Stimulated activated CD4-positive, alpha-beta T cell treated with anti-CD3 and anti-CD28 coated beads, Interleukin-4, amount 100 ng/mL, for 48 hours (primary cell): ENCODE results near the gene CILP.
"Not testable (repeated sequence)": the region's sequence is repeated elsewhere in the genome, so short reads cannot be mapped to it uniquely, and the experiment has no call there.

ENCODE experiments used
- DNase-seq, 2 donors: peaks; one replicate each; pipeline ENCODE4 v3.0.0-alpha.2; 2020; ENCODE audit warnings: low read depth in 2 of 2

CILP gene, protein sequence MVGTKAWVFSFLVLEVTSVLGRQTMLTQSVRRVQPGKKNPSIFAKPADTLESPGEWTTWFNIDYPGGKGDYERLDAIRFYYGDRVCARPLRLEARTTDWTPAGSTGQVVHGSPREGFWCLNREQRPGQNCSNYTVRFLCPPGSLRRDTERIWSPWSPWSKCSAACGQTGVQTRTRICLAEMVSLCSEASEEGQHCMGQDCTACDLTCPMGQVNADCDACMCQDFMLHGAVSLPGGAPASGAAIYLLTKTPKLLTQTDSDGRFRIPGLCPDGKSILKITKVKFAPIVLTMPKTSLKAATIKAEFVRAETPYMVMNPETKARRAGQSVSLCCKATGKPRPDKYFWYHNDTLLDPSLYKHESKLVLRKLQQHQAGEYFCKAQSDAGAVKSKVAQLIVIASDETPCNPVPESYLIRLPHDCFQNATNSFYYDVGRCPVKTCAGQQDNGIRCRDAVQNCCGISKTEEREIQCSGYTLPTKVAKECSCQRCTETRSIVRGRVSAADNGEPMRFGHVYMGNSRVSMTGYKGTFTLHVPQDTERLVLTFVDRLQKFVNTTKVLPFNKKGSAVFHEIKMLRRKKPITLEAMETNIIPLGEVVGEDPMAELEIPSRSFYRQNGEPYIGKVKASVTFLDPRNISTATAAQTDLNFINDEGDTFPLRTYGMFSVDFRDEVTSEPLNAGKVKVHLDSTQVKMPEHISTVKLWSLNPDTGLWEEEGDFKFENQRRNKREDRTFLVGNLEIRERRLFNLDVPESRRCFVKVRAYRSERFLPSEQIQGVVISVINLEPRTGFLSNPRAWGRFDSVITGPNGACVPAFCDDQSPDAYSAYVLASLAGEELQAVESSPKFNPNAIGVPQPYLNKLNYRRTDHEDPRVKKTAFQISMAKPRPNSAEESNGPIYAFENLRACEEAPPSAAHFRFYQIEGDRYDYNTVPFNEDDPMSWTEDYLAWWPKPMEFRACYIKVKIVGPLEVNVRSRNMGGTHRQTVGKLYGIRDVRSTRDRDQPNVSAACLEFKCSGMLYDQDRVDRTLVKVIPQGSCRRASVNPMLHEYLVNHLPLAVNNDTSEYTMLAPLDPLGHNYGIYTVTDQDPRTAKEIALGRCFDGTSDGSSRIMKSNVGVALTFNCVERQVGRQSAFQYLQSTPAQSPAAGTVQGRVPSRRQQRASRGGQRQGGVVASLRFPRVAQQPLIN

DNA sequence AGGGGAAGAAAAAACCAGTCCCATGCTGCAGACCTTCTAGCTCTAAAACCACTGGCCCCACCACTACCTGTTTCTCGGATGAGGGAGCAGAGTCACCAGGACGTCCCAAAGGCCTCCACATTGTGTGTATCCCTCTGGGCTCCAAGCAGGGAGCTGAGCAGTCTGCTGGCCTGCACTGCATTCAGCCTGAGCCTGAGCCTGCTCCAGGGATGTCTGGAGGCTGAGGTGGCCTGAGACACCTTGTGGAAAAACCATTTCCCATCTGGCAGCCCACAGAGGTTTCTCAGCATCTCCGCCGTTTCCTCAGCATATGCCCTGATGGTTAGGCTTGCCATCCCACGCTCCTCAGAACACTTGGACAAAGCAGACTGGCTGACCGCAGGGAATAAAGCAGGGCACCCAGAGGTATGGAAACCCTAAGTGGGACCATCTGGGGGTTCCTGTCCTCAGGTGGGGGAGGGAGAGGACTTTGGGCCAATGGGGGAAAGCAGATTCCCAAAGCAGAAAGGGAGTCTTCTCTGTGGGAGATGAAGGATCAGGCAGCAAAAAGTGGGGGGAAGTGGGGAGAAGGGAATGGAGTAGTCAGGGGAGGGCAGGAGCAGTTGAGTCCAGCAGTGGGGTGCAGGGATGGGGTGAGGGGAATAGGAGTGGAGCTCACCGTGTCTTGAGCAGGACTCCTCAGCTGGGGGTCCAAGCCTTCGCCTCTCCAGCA lies at the start of gene CILP:
Gene CILP (minus strand): TSS at position 704 of the 712 bp plus-strand sequence. CDS start 1,718 bp downstream, outside the sequence.
- DNase-seq = no peak

DNA sequence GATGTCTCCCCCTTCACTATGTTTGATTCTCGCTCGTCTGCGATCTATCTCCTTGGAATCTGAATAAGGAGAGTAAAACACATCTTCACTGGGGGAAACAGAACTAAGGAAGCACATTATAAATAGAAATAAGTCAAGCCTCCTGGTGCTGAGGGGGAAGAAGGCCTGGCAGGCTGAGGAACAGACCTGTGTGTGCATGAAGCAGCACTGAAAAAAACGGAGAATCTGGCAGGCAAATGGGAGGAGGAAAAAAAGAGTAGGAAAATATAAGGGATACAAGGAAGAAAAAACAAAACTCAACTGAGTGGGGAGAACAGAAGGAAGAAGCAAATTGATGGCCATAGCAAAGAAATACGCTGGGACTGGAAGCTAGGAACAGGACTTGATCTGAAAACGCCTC lies 49.7 kb upstream of the CILP start:
- no peak for DNase-seq

DNA sequence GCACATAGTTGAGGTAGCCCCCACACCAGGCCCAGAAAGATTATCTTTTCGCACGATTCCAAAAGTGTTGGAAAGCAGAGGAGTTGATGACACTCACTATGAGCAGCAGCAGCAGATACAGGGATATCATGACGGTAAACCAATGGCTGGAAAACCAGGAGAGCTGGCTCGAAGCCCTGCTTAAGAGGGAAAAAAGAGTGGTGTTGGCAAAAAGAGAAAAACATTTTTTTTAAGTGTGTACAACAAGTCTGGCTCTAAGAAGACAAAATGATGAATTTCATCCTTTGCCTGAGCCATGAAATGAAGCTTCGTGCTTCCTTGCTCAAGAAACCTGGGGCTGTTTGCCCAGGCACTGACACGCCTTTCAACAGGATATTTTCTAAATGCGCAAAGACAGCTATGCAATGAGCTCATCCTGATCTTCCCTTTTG lies 48.1 kb upstream of the CILP start:
- DNase-seq = no peak

DNA sequence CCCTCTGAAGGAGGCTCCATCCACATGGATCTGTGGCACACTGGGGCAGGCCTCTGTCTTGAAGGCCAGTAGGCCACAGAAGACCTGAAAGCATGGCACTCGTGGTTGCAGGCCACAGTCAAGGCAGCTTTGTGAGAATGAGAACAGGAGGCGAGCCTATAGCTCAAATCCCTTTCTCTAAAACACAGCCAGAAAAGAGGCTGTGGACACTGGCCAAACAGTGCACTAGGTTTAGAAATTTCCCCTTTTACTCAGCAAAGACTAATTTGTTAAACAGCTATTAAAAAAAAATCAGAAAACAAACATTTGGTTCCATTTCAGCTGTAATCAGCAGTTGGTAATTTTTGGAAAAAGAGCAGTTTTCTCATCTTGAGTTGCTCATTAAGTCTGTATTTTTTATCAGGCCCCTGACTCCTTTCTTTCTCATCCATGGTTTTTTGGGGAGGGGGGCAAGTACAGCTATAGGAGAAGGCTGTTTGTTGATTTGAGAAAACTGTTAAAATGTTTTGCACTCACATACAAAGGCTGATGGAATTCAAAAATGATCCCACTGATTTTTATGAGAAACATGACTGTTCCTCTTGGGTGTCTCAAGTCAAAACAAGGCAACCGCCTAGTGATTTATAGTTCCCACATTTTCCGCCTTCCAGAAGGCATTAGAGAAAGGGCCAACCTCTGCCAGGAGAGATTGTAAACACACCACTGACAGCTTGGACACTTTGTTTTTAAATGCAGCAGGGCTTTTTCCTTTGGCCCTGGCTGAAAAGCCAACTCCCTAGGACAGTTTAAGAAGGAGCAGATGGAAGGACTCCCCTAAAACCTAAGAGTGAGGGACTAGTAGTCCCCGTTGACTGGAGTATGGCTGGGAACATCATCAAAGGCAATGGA lies 47.3 kb upstream of the CILP start:
- DNase-seq = no peak

DNA sequence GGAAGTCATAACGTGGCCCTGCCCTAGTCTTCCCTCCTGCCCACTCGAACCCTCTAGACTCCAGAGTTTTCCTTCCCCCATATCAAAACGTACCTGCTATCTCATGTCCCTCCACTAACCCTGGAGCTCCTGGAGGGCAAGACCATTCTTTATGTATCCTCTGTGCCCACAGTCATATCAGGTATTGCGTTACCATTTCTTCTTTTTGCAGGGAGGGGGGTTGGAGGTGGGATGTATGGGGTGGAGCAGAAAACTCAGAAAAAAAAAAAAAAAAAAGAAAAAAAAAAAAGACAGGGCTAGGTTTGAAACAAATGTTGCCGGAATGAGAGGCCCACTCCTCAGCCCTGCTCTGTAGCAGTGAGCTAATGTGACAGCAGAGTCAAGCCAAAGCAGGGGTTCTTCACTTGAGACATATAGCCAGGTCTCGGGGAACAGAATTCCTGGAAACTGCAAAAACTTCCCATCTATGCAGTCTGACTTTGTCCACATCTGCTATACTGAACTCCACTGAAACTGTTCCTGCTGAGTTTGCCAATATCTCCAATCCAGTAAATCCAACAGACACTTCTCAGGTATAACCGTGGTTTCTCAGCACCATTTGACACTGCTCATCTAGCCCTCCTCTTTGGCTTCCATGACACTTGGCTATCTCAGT lies 44.3 kb upstream of the CILP start:
- DNase-seq = no peak

DNA sequence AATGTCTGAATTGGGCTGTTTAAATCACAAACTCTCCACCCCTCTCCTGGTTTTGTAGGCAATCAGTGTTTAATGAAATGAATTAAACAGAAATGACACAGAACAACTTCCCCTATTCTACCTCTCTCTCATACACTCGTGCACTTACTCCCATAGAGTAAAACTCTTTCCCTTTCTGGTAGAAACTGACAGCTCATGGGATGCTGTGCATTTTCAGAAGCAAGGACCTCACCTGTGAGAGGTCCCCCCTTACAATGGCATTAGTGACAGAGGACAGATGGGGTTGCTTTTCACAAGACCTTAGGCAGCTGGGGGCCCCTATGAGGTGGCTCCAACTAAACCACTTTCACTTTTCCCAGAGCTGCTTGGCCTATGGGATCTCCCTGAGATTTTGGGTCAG lies 43.5 kb upstream of the CILP start:
- DNase-seq = no peak

DNA sequence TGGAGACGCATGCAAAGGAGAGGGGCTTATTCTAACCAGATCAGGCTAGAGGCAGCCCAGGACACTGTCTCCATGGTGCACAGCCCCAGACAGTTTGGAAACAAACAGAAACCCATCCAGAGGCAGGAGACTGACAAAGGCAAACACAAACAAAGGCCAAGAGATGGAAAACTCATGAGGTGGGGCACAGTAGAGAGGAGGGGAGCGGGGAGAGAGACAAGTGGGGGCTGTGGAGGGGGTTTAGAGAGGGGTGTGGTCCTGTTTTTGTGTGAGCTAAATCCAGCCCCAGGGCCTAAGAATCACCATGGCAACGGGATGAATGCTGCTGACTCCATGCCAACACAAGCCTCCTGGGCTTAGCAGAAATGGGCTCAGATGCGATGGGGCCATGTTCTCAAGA lies 43.1 kb upstream of the CILP start:
- DNase-seq = no peak

DNA sequence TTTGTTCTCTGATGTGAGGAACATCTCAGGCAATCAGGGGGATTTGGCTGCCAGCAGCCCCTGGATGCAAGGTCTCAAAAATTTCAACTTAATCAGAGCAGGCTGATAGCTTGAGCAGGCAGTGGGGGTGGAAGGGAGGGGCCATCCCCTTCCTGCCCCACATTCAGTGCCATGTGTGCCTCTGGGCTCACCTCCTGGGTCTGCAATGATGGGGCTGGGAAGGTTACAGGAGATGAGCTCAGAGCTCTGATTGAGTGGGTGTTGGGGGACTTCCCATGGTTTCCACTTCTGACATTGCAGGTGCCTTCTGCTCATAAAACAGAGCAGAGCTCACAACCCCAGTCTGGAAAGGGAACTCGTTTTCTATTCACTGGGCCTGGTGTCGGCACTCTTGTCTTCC lies 38.4 kb upstream of the CILP start:
- DNase-seq = peak; percentile 53 to 69

DNA sequence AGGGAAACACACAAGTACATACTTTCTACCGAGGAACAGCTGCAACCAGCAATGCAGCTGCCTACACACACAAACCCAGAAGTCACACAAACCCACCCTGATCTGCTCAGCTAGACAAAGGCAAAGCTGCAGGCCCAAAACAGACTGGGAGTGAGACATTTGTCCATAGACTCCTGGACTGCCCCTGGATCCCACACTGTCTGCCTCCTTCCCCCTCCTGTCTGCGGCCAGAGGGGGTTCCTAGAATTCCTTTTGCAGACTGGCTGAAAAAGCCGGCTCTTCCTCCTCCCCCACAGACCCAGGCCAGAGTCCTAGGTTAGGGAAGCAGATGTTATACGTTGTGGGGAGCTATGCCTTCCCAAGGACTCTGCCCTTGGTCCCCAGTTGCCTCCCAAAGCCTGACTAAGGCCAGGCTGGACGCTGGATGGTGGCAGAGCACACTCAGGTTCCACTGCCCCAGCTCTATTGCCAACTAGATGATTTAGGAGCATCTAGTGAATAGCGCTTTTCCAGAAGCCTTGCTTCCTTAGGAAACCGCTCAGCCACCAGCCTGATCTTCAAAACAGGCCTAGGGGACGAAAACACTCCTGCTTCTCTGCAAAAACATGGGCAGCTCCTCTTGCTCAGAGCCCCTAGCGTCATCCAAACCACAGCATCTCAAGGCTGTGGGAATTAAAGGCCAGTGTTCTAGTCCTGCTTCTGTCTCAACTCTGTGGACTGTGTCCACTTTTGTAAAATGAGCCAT lies 37.4 kb upstream of the CILP start:
- DNase-seq = no peak

DNA sequence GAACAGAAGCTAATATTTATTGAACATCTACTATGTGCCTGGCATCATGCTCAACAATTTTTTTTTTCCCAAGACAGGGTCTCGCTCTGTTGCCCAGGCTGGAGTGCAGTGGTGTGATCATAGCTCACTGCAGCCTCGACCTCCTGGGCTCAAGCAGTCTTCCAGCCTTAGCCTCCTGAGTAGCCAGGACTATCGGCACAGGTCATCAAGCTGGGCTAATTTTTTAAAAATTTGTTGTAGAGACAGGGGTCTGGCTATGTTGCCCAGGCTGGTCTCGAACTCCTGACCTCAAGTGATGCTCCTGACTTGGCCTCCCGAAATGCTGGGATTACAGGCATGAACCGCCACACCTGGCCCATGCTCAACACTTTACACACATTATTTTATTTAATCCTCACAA lies 35.7 kb upstream of the CILP start:
- no peak for DNase-seq

DNA sequence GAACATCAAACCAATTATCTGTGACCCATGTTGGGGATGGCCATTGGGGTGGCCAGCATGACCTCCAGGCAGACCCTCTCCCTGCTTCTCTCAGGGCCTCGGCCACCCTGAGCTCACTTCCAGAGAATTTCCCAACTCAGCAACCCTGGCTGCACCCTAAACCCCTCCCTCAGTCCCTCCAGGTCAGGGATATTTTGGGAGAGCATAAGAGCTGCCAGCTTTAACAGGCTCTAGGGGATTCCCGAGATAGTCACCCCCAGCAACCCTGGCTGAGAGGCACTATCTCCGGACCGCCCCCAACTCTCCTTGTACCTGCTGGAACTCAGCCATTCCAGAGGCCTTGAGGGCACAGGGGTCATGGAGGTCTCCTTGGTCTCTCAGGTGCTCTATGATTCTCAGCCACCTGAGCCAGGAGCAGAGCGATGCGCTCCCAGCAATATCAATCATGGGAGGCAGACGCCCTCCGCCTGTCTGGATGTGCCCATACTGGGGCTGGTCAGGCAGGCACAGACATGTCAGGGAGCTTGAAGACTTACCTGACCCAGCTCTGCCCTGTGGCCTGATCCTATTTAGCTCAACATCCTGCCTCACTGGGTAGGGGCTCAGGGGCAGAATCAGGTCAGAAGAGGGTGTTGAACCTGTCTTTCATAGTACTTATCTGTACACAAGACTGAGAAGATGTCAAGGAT lies 34.9 kb upstream of the CILP start:
- DNase-seq = no peak

DNA sequence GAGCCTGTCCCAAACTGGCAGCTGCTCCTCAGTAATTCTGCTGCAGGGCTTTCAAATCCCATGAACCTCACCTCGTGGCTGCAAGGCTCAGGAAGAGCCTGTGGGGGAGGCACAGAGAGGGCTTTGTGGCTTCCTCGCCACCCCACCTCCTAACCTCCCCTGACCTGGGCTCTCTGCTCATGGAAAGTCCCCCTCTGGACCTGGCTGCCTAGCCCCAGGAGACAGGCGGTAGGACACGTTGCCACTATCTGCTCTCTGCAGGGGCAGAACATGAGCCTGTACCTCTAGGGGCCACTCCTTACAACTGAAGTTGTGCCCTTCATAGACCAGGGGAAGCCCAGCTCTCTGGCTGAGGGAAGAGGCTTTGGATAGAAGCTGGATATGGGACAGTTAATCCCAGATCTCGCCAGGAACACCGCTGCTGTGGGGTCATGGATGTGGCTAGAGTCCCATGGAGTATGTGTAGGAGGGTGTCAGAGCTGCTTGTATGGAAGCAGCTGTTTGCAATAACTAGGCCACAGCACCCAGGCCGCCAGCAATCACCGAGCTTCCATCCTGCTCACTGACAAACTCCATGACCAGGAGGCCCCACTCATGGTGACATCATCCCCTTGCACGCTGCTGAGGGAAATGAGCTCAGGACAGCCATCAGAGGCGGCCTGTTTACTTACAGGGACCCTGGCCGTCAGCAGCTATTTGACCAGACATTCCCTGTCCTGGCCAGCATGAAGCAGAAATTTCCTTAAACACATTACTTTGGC lies 34.0 kb upstream of the CILP start:
- DNase-seq = no peak

DNA sequence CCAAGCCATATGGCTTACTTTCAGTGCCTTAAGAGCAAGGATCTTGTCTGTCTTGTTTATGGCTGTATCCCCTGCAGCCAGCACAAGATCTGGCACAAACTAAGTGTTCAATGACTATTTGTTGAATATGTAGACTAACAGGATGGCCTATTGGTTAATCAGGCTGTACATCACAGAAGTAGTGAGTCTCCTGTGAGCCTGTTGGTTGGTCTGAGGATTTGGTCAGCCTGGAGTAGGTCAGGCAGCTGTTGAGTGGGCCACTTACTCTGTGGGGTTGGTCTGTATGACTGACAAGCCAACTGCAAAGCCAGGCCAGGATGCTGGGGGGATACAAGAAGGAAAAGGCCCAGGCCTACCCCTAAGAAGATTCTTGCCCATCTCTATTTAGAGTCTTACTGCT lies 33.4 kb upstream of the CILP start:
- no peak for DNase-seq

DNA sequence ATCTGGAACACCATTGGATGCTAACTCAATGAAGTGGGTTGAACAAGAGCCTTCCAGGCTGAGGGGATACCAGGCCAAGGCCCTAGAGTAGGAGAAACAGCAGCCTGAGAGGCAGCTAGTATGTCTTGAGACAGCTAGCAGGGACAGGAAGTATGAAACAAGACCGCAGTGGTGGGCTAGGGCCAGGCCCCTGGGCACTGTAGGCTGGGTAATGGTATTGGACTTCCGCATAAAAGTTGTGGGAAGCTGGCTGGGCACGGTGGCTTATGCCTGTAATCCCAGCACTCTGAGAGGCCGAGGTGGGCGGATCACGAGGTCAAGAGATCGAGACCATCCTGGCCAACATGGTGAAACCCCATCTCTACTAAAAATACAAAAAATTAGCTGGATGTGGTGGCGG lies 25.2 kb upstream of the CILP start:
- DNase-seq = not testable (repeated sequence)

DNA sequence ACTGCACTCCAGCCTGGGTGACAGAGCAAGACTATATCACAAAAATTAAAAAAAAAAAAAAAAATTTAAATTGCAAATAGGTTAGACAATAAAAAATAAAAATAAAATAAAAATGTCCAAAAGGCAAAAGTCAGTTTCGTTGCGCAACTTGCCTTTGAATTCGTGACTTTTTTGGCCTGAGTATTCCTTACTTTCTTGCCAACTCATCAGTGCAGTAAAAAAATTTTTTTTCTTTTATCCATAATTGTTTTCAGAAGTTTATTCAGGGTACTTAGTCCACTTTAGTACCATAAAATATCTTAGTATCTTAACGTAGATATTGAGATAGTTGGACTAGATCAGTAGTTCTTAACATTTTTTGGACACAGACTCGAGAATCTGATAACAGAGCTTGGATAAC lies 22.4 kb upstream of the CILP start:
- no peak for DNase-seq

DNA sequence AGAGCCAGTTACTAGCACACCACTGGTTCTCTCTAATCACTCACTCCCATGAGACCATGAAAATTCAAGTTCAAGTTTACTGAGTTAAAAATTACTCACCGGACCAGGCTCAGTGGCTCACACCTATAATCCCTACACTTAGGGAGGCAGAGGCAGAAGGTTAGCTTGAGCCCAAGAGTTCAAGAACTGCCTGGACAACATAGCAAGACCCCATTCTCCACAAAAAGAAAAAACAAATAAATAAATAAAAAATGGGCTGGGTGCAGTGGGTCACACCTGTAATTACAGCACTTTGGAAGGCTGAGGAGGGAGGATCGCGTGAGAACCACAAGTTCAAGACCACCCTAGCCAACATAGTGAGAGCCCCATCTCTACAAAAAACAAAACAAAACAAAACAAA lies 21.2 kb upstream of the CILP start:
- no peak for DNase-seq

DNA sequence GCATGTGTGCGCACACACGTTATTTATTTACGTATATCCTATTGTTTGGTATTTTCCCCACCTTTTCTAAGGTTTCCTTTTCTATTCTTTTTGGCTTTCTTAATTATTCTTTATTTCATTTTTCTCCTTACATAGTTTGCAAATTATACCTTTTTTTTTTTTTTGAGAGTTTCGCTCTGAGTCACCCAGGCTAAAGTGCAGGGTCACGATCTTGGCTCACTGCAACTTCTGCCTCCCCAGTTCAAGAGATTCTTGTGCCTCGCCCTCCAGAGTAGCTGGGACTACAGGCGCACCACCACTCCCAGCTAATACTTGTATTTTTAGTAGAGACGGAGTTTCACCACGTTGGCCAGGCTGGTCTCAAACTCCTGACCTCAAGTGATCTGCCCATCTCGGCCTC lies 20.0 kb upstream of the CILP start:
- DNase-seq = no peak

DNA sequence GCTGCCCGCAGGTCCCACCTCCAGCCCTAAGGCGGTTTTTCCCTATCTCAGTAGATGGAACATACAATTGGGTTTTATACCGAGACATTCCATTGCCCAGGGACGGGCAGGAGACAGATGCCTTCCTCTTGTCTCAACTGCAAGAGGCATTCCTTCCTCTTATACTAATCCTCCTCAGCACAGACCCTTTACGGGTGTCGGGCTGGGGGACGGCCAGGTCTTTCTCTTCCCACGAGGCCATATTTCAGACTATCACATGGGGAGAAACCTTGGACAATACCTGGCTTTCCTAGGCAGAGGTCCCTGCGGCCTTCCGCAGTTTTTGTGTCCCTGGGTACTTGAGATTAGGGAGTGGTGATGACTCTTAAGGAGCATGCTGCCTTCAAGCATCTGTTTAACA lies 15.6 kb upstream of the CILP start:
- not testable (repeated sequence) for DNase-seq
